HG03196 (cell line): ENCODE results near the gene RRP36.

Experiments used
- ATAC-seq: cut with Tn5 transposase; IDR thresholded peaks from one replicate; pipeline ENCODE4 v1.9.1; 2021; ENCODE audit not compliant: unreplicated experiment

RRP36 gene

DNA sequence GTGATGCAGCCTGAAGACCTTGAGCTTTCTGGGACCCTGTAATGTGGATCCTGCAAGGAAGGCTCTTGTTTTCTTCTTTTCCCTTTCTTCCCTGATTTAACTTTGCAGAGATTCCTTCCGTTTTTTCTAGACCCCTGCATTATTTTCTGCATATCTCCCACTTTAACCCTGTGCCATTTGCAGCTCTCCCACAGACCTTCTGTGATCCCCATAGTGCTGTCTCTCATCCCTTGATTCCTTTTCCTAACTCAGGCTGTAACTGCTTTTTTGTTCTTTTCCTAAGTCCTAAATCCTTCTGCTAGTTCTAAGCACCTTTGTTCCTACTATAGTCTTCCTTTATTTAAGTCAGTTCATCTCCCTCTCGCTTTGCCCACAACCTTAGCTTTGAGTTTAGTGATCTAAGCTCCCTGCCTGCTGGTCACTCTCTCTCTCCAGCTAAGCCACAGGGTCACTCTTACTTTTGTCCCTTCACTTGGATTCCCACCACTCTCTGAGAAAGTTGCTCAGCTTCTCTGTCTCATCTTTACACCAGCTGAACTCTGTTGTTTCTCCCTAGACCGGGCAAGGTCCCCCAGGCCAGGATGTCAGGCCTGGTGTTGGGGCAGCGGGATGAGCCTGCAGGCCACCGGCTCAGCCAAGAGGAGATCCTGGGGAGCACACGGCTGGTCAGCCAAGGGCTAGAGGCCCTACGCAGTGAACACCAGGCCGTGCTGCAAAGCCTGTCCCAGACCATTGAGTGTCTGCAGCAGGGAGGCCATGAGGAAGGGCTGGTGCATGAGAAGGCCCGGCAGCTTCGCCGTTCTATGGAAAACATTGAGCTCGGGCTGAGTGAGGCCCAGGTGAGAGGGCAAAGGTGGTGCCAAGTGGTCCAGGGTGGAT, 39.6 kb downstream of the RRP36 start:
- no peak for ATAC-seq

DNA sequence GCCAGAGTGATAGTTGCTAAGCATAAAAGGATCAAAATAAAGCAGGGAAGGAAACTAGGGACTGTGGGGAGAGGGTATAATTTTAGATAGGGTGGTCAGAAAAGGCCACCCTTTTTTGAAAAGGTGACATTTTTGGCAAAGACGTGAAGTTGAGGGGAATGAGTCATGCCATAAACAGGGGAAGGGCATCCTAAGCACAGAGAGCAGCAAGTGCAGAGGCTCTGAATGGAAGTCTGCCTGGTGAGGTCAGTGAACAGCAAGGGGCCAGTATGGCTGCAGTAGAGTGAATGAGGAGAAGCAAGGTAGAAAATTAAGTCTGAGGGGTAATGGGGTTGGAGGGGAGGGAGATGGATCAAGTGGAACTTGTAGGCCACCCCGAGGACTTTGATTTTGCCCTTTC, 40.4 kb downstream of the RRP36 start:
- ATAC-seq, result no peak

DNA sequence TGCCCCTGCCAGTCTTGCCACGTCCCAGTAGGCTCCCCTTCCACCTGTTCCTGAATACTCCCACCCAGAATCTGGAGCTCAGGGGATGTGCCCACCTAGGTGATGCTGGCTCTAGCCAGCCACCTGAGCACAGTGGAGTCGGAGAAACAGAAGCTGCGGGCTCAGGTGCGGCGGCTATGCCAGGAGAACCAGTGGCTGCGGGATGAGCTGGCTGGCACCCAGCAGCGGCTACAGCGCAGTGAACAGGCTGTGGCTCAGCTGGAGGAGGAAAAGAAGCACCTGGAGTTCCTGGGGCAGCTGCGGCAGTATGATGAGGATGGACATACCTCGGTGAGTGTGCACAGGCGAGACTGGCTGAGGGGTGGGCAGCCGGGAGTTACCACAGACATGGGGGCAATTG, 41.4 kb downstream of the RRP36 start:
- no peak for ATAC-seq

DNA sequence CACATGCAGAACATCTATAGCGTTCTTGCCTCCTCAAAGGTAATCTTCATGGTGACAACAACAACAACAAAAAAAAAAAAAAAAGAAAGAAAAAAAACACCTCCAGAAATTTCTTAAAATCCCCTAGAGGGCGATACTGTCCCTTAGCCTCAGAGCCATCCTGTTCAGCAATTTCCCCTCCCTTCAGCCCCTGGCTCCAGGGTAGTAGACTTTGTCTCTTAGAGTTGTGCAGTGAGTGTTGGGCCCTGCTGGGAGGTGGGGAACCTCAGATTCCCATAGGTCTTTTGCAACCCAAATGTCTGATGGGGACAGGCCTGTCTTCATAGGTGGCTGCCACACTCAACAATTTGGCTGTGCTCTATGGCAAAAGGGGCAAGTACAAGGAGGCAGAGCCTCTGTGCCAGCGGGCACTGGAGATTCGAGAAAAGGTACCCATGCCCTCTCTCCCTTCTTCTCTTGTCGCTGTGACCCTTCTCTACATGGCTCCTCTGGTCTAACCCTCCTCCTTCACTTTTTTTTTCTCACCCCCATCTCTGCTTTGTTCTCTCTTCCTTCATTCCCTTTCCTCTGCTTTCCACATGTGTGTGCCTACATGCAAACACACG, 48.7 kb downstream of the RRP36 start:
- no peak for ATAC-seq

DNA sequence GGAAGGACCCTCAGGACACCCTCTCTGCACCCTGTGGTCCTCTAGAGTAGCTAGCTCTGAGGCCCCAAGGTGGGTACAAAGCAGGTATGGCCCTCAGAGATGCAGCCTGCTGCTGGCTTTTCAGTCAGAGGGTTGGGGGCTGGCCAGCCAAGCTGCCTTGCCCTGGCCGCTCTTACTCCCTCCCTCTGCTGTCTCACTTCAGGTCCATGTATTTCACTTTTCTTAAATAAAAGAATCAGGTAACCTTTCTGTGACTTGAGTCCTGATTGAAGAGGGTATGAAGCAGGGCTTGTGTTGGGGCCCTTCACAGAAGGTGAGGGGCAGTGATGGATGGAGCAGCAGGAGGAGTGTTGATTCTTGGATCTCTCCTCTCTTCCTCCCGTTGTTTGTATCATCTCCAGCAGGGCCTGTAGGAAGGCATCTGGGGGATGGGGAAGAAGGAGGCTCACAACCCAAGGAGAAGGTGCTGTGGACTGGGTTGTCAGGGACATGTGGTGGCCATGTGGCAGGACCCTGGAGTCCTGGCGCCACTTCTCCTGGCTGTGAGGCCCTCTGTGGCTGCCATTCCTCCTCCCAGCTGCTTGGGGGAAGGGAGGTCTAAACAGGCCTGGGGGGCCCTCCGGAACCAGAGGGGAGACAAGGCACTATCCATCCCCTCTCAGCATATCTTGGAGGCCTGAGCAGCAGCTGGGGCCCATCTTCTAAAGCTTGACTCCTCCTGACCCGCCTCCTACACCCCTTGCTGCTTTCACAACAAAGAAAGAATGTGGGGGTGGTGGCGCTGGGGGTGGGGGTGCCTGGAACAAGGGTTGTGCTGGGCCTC, 53.6 kb downstream of the RRP36 start:
- no peak for ATAC-seq

DNA sequence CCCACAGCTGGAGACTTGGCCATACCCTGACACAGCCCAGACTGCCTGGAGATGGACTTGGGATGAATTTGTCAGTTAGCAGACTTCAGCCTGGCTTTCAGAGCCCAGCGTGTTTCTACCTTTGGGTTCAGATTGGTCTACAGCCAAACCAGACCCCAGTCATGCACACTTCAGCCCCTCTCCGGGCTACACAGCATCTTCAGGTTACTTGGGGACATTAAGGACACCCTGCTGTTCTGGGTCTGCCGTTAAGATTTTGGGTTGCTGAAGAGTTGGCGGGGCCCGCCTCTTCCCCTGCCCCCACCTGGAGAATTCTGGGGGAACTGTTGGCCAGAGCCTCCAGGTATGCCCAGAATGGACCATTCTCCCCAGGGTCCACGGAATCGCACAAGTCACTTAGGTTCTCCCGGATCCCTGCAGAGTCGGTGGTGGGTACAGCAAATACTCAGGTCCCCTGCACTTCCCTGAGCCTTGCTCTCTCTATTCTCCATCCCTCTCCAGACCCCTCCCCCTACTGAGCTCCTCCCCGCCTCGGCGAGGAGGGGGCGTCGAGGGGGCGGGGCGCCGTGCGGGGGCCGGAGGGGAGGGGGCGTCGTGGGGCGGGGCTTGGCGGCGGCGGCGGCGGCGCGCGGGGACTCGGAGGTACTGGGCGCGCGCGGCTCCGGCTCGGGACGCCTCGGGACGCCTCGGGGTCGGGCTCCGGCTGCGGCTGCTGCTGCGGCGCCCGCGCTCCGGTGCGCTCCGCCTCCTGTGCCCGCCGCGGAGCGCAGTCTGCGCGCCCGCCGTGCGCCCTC, 54.4 kb downstream of the RRP36 start, which contains the start of gene PTK7:
Gene PTK7, plus strand, starts transcription at position 645 of the 794 bp plus-strand sequence. CDS start 175 bp downstream, outside the sequence.
- no peak for ATAC-seq

DNA sequence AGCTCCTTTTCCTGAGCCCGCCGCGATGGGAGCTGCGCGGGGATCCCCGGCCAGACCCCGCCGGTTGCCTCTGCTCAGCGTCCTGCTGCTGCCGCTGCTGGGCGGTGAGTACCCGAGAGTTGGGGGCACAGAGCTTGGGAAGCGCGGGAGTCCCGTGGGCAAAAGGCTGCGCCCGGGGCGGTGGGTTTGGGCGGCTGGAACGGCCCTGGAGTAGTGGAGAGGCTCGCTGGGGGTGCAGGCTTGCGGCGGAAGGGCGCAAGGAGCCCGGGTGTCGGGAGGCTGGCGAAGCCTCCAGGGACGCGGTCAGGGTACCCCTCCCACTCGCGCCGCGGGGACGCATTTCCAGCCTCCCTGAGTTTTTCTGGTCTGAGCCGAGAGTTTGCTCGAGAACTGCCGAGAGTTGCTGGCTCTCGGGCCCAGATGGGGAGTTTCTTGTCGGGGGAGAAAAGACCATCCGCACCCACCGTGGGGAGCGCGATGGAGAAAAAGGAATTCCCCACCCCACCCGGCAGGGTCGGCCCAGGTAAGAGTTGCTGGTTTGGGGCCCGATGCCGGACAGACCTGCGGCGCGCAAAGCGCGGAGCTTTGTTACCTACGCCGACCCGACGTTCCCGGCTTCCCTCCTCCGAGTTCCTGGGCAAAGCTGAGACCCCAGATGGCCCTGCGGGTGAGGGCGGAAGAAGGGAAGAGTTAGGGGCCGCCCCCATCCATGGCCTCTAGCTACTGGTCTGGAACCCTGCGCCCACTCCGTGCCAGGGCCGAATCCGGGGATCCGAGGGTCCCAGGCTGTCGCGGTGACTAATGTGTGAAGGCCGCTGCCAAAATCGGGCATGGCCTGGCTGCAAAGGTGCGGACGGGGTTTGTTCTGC, 55.3 kb downstream of the RRP36 start:
- no peak for ATAC-seq

DNA sequence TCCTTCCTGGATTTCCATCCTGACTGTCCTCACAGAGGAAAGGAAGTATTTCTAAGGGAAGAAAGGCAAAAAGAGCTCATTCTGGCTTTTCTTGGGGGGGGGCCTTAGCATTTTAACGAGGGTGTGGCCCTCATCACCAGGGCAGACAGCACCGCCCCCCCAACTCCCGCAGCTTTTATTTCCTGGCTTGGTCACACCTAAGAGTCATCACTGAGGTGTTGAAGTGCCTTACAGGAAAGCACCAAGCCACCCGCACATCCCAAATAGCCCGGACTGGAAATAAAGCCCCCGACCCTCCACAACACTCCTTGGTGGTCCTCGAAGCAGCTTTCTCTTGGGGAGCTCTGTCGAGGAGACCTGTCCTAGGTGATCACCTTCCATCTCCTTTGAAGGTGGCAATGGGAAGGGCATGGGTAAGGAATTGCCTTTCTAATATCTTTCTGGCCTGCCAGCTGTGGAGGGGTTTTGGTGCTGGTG, 55.9 kb downstream of the RRP36 start:
- no peak for ATAC-seq

DNA sequence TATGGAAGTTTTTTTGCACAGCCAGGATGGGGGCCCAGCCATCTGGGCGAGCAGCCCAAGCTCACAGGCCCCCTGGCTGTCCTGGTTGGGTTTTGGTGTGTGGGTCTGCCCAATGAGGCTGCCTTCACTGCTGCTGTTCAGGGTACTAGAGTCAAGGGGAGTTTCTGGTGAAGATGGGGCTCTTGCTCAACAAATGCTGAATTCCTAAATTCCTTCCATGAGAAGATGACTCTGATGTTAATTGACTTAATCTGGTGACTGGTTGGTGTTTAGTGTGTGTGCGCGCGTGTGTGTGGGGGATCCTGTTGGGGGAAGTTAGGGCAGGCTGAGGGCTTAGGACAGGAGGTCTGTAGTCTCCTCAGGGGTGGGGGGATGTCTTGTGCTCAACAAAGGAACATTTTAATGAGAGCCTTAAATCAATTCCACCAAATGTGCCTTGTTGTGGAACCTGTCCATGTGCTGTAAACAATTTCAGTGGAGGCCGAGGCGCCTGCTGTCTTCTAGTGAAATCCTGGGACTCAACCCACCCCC, 56.6 kb downstream of the RRP36 start:
- ATAC-seq, result no peak

DNA sequence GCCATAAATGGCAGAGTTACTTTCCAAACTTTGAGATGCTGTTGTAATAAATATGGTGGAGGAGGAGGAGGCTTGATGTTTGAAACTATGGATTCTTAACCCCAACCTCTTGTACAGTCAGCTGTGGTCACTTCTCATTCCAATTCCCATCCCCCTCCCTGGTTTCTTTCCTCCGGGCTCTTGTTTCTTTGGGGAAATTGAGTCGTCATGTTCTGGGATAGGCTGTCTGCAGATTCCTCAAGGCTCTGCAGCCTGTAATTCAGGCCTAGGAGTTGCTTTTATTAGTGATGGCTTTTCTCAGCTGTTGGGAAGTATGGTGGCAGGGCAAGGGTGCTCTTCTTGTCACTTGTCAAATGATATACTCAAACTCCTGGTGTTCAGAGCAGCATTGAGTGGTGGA, 57.3 kb downstream of the RRP36 start:
- ATAC-seq, result no peak
